H1 (cell line): ENCODE measurements around the gene MOB3B. TPM values are rescaled to one million over a fixed set of nuclear protein-coding genes. Genes with fewer than 3 reads are reported as not detected.

Source experiments
- ASH2L ChIP-seq: fragments of 200-600, 300-600 bp; sonication (generic); IDR thresholded peaks from one replicate; pipeline ENCODE4 v1.7.1; 2017; ENCODE audit warnings: low read length
- ATF2 ChIP-seq: IDR thresholded peaks from 2 replicates; pipeline ENCODE4 v1.6.1; 2012; ENCODE audit warnings: low read length, inconsistent platforms
- BRCA1 ChIP-seq: IDR thresholded peaks from 2 replicates; pipeline ENCODE4 v1.6.1; 2012; ENCODE audit warnings: low read depth, low read length, improper control_type of control experiment
- EP300 ChIP-seq, 2 experiments: IDR thresholded peaks; 1 replicate in 1 of 2; 2 replicates in 1 of 2; pipeline ENCODE4 v1.6.1; 2011 to 2012; ENCODE audit warnings: low read depth in 2 of 2, low read length in 2 of 2, mild to moderate bottlenecking in 2 of 2, borderline replicate concordance in 1 of 2, inconsistent platforms in 1 of 2, moderate library complexity in 1 of 2
- EZH2 ChIP-seq: fragments of 200-600 bp; sonication (generic); IDR thresholded peaks from 2 replicates; pipeline ENCODE4 v1.7.1; 2012; ENCODE audit warnings: low read depth, mild to moderate bottlenecking, moderate library complexity, low read length, inconsistent platforms; ENCODE audit not compliant: severe bottlenecking
- JUND ChIP-seq: IDR thresholded peaks from 2 replicates; pipeline ENCODE4 v1.6.1; 2011; ENCODE audit warnings: mild to moderate bottlenecking, improper control_type of control experiment, low read length
- KDM4A ChIP-seq: IDR thresholded peaks from one replicate; pipeline ENCODE4 v1.7.1; 2012; ENCODE audit warnings: low read depth, mild to moderate bottlenecking, moderate library complexity, low read length, inconsistent platforms; ENCODE audit not compliant: severe bottlenecking
- MAFK ChIP-seq: IDR thresholded peaks from 2 replicates; pipeline ENCODE4 v1.6.1; 2012; ENCODE audit warnings: low read depth, mild to moderate bottlenecking, improper control_type of control experiment, low read length
- NANOG ChIP-seq: IDR thresholded peaks from 2 replicates; pipeline ENCODE4 v1.6.1; 2011; ENCODE audit warnings: low read length, low read depth, mild to moderate bottlenecking, inconsistent platforms; ENCODE audit not compliant: insufficient read depth, poor library complexity, severe bottlenecking
- NRF1 ChIP-seq: IDR thresholded peaks from 2 replicates; pipeline ENCODE4 v1.6.1; 2011; ENCODE audit warnings: mild to moderate bottlenecking, low read depth, low read length, improper control_type of control experiment
- RAD21 ChIP-seq, 2 experiments: IDR thresholded peaks in 1 of 2; conservative IDR thresholded peaks in 1 of 2; 2 replicates each; pipeline ENCODE4 v1.6.1; 2011; ENCODE audit warnings: low read depth in 2 of 2, low read length in 2 of 2, improper control_type of control experiment in 1 of 2, inconsistent platforms in 1 of 2, mild to moderate bottlenecking in 1 of 2, moderate library complexity in 1 of 2
- RFX5 ChIP-seq: IDR thresholded peaks from 2 replicates; pipeline ENCODE4 v1.6.1; 2011; ENCODE audit warnings: low read depth, low read length, improper control_type of control experiment, borderline replicate concordance
- SAP30 ChIP-seq: fragments of 300-600 bp; sonication (generic); IDR thresholded peaks from 2 replicates; pipeline ENCODE4 v1.7.1; 2012; ENCODE audit warnings: low read length, moderate library complexity, mild to moderate bottlenecking, inconsistent platforms; ENCODE audit not compliant: insufficient read depth, insufficient replicate concordance
- SIRT6 ChIP-seq: IDR thresholded peaks from one replicate; pipeline ENCODE4 v1.7.1; 2012; ENCODE audit warnings: low read length, inconsistent platforms
- SIX5 ChIP-seq: IDR thresholded peaks from 2 replicates; pipeline ENCODE4 v1.6.1; 2011; ENCODE audit warnings: mild to moderate bottlenecking, low read depth, low read length
- SP2 ChIP-seq: IDR thresholded peaks from 2 replicates; pipeline ENCODE4 v1.6.1; 2012; ENCODE audit warnings: mild to moderate bottlenecking, low read length, inconsistent platforms
- ZNF274 ChIP-seq: IDR thresholded peaks from 2 replicates; pipeline ENCODE4 v1.7.0; 2012; ENCODE audit warnings: low read length, borderline replicate concordance; ENCODE audit errors: extremely low read depth
- polyA plus RNA-seq, 7 experiments: library from polyadenylated mRNA; depleted of rRNA in 3 of 7; stranded (reverse) in 5 of 7; unstranded in 2 of 7; fragments of >200 nt in 5 of 7; fragments of 200-250 nt in 2 of 7; gene quantifications; 1 replicate in 5 of 7; 2 replicates in 1 of 7; 4 replicates in 1 of 7; pipeline versions ENCODE4 v1.2.1 to v1.2.3, GENCODE V29; 2011 to 2013; ENCODE audit warnings: missing spikeins in 2 of 7, mixed read lengths in 2 of 7
- total RNA-seq: library from RNA; stranded (reverse); fragmentation: NEBNext Ultra II Directional; extraction: Animal tissue kit (Norgen Biotek cat#: 25700); gene quantifications from 2 replicates; pipeline ENCODE4 v1.2.1, GENCODE V29; 2021
- TF ChIP-seq, protein P1 (sequence below), 3 experiments: IDR thresholded peaks; 1 replicate in 2 of 3; 2 replicates in 1 of 3; pipeline versions ENCODE4 v1.5.1 to v1.6.1; 2011; ENCODE audit warnings: low read length in 3 of 3, mild to moderate bottlenecking in 3 of 3, inconsistent platforms in 2 of 3, low read depth in 1 of 3, moderate library complexity in 1 of 3; ENCODE audit not compliant: insufficient read depth in 1 of 3; ENCODE audit errors: control extremely low read depth in 1 of 3

The MOB3B gene
- total and polyA plus RNA-seq, 2 of the 8 experiments (the other 6 are each of a cell fraction or from before 2014, with no cell fraction given) = 12.7 to 16.1 TPM

DNA sequence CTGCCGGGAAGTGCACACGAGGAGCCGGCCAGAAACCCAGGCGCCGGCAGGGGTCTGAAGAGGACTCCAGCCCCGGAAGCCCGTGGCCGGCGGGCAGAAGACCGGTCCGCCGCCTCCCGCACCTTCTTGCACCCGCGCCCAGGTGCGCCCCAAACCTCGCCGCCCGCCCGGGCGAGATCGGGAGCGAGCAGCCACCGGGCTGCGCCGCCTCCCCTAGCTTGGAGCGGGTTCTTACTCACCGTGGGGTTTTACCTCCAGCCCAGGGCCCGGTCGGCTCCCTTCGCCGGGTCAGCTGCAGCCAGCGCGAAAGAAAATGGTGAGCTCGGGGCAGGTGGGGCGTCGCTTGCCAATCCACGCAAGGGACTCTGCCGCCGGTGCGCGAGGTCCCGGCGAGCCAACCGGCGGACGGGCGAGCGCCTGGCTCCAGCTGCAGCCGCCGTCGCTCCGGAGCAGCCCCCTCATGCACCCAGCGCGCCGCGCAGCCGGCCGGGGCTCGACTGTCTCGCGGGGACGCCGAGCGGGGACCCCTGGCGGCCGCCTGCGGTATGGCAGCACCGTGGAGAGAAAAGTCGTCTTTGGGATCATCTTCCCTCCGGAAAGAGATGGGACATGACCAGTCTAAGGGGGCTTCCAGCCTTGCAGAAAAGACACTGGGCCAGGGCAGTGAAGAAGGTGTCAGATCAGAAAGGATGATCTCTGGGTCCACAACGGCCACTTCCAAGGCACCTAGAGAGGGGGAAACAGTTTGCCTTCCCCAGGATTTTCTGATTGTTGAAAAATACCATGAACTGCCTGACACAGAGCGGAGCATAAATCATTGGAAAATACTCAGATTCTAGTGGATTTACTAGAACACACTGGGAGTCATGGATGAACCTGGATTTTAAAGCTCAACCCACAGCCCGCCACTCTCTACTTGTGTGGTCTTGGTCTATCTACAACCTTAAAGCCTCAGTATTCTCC, at the start of gene MOB3B (continued):
- TF ChIP-seq ZNF274 = no peak
- no peak for TF ChIP-seq SAP30
- TF ChIP-seq KDM4A = peak; percentile 82
- peak; percentile 47 for TF ChIP-seq ASH2L
- TF ChIP-seq EZH2 = peak; percentile 38
- no peak for TF ChIP-seq NANOG
- TF ChIP-seq BRCA1 = no peak
- TF ChIP-seq NRF1 = no peak; the same call in 1 of the 2 replicates
- no peak; the same call in 1 of the 2 replicates for TF ChIP-seq JUND
- no peak for TF ChIP-seq SIRT6
- no peak for TF ChIP-seq ATF2
- TF ChIP-seq, protein P1, sequence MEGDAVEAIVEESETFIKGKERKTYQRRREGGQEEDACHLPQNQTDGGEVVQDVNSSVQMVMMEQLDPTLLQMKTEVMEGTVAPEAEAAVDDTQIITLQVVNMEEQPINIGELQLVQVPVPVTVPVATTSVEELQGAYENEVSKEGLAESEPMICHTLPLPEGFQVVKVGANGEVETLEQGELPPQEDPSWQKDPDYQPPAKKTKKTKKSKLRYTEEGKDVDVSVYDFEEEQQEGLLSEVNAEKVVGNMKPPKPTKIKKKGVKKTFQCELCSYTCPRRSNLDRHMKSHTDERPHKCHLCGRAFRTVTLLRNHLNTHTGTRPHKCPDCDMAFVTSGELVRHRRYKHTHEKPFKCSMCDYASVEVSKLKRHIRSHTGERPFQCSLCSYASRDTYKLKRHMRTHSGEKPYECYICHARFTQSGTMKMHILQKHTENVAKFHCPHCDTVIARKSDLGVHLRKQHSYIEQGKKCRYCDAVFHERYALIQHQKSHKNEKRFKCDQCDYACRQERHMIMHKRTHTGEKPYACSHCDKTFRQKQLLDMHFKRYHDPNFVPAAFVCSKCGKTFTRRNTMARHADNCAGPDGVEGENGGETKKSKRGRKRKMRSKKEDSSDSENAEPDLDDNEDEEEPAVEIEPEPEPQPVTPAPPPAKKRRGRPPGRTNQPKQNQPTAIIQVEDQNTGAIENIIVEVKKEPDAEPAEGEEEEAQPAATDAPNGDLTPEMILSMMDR (IDR thresholded peaks at IDR 0.05; ENCODE audit: control extremely low read depth in 1 of 3, insufficient read depth in 1 of 3, low read depth in 1 of 3, low read length in 3 of 3) = peak; percentile 84 to 90 (median 85)
- no peak for TF ChIP-seq EP300 (IDR thresholded peaks at IDR 0.05; ENCODE audit: borderline replicate concordance in 1 of 2, low read depth in 2 of 2, low read length in 2 of 2)
- TF ChIP-seq SIX5 = no peak
- no peak for TF ChIP-seq SP2
- peak; percentile 83 to 85 for TF ChIP-seq RAD21 (IDR thresholded peaks at IDR 0.05 in 1 of 2, conservative IDR thresholded peaks at IDR 0.05 in 1 of 2; ENCODE audit: low read depth in 2 of 2, low read length in 2 of 2)
- TF ChIP-seq MAFK = no peak
- no peak for TF ChIP-seq RFX5
